Ascending aorta (tissue), 2 donors: ENCODE results near the gene COL4A2. TPM values are rescaled to one million over a fixed set of nuclear protein-coding genes. Genes with fewer than 3 reads are reported as not detected.

Source experiments
- DNase-seq, 2 donors: peaks; one replicate each; pipeline ENCODE4 v3.0.0-alpha.2; 2019; ENCODE audit warnings: low spot score in 2 of 2
- H3K27ac ChIP-seq, 2 donors: fragments of 200-600 bp; sonication (generic); one replicate each; pipeline ENCODE4 v1.5.1; 2016 to 2017; ENCODE audit warnings: mild to moderate bottlenecking in 1 of 2
- H3K27me3 ChIP-seq: fragments of 200-600 bp; sonication (generic); one replicate; pipeline ENCODE4 v1.5.1; 2017
- H3K36me3 ChIP-seq, 2 donors: fragments of 200-600 bp; sonication (generic); one replicate each; pipeline ENCODE4 v1.5.1; 2016
- H3K4me1 ChIP-seq, 2 donors: fragments of 200-600 bp; sonication (generic); one replicate each; pipeline ENCODE4 v1.5.1; 2016 to 2017; ENCODE audit warnings: mild to moderate bottlenecking in 1 of 2
- H3K4me3 ChIP-seq, 2 donors: fragments of 200-600 bp; sonication (generic); one replicate each; pipeline ENCODE4 v1.5.1; 2016 to 2017; ENCODE audit warnings: mild to moderate bottlenecking in 1 of 2
- H3K9me3 ChIP-seq, 2 donors: fragments of 200-600 bp; sonication (generic); one replicate each; pipeline ENCODE4 v1.5.1; 2016
- intact Hi-C: fragments of 100-400 bp; cut with DNase I; formaldehyde crosslinking; loops from one replicate; pipeline ENCODE4 v1.15.1; 2023
- total RNA-seq: library from RNA; depleted of rRNA; stranded (reverse); fragments of >200 nt; gene quantifications from one replicate; pipeline ENCODE4 v1.1.0, GENCODE V29; 2016
- TF ChIP-seq, protein P1 (sequence below), 3 experiments: fragments of 200-600 bp in 2 of 3; fragments of 450-650 bp in 1 of 3; sonication (generic) in 2 of 3; IDR thresholded peaks; one replicate each; pipeline ENCODE4 v1.5.1; 2016 to 2019; ENCODE audit warnings: antibody characterized with exemption in 3 of 3, mild to moderate bottlenecking in 1 of 3, moderate library complexity in 1 of 3

Gene COL4A2
- total RNA-seq, 1 donor from 2014 or later = 1,227 TPM

DNA sequence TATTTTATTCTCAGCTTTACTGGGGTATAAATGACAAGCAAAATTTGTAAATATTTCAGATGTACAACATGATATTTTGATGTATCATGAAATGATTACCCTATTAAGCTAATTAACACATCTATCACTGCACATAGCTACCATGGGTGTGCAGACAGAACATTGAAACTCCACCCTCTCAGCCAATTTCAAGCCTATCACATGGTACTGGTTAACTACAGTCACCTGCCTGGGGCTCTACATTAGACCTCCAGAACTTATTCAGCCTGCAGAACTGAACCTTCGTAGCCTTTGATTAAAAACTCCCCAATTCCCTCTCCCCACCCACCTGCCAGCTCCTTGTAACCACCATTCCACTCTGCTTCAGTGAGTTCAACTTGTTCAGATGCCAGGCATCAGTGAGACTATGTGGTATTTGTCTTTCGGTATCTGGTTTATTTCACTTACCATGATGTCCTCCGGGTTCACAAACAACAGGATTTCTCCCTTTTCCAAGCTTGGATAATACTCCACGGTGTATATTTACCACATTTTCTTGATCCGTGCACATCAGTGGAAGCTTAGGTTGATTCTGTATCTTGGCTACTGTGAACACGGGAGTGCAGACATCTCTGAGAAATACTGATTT lies 235.2 kb downstream of the COL4A2 start:
- H3K27me3 ChIP-seq = no peaks in the 10 kb centered on the region
- no peak overlapping the region for H3K4me3 ChIP-seq
- no peaks in the 10 kb centered on the region for H3K36me3 ChIP-seq
- H3K9me3 ChIP-seq = no peaks in the 10 kb centered on the region
- peak overlapping the region; percentile 76 to 85 for H3K27ac ChIP-seq
- TF ChIP-seq, protein P1, sequence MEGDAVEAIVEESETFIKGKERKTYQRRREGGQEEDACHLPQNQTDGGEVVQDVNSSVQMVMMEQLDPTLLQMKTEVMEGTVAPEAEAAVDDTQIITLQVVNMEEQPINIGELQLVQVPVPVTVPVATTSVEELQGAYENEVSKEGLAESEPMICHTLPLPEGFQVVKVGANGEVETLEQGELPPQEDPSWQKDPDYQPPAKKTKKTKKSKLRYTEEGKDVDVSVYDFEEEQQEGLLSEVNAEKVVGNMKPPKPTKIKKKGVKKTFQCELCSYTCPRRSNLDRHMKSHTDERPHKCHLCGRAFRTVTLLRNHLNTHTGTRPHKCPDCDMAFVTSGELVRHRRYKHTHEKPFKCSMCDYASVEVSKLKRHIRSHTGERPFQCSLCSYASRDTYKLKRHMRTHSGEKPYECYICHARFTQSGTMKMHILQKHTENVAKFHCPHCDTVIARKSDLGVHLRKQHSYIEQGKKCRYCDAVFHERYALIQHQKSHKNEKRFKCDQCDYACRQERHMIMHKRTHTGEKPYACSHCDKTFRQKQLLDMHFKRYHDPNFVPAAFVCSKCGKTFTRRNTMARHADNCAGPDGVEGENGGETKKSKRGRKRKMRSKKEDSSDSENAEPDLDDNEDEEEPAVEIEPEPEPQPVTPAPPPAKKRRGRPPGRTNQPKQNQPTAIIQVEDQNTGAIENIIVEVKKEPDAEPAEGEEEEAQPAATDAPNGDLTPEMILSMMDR (IDR thresholded peaks at IDR 0.05) = no peak
- intact Hi-C loops = no loop called here
- H3K4me1 ChIP-seq = peaks cover 6 to 50% of the 10 kb centered on the region in 2 donors
- no peak for DNase-seq

DNA sequence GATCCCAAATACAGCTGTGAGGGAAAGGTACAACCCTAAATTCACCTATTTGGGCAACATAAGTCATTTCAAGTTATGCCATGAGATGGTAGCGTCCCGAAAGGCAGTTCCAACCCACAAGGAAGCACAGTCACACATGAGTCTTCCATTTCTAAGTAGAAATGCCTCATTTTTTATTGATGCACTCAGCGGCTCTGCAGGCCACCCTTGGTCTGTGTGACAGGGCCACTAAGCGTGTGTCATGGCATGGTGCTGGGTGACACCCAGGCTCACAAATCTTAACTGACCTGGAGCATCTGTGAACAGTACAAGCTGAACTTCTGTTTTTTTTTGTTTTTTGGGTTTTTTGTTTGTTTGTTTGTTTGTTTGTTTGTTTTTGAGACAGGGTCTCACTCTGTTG lies 239.3 kb downstream of the COL4A2 start:
- Histone ChIP-seq H3K27me3 (no peaks in the 10 kb centered on the region), H3K9me3 (no peaks in the 10 kb centered on the region), H3K4me1 (peaks cover 0 to 12% of the 10 kb centered on the region in 2 donors), H3K4me3 (no peak overlapping the region), H3K36me3 (no peaks in the 10 kb centered on the region), H3K27ac (peak overlapping the region in 1 of 2 donors; percentile 2)
- no peak for DNase-seq
- TF ChIP-seq, protein P1 (IDR thresholded peaks at IDR 0.05) = no peak
- intact Hi-C loops = no loop called here

DNA sequence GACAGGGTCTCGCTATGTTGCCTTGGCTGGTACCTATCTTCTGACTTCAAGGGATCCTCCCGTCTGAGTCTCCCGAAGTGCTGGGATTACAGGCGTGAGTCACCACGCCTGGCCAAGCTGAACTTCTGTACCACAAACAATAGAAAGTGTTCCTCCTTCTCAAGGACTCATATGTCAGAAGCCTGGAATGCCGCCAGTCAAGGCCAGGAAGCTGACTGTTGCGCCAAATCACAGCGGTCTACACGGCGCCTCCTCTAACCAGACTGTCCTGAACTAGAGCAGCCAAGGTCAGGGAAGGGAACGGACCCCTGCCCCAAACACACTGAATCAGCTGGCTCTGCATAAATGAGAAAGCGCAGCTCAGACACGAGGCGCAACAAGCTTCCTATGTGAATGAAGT lies 239.8 kb downstream of the COL4A2 start:
- intact Hi-C loops = no loop called here
- TF ChIP-seq, protein P1 (IDR thresholded peaks at IDR 0.05) = no peak
- no peak overlapping the region for H3K4me3 ChIP-seq
- DNase-seq = peak; percentile 42 to 86
- H3K36me3 ChIP-seq = no peaks in the 10 kb centered on the region
- H3K27ac ChIP-seq = no peak overlapping the region
- peaks cover 0 to 8% of the 10 kb centered on the region in 2 donors for H3K4me1 ChIP-seq
- no peaks in the 10 kb centered on the region for H3K9me3 ChIP-seq
- no peaks in the 10 kb centered on the region for H3K27me3 ChIP-seq

GRCh38 chr13:110548891-110549794 lies 242.1 kb downstream of the COL4A2 start:
- Histone ChIP-seq H3K36me3 (no peaks in the 10 kb centered on the region), H3K27me3 (no peaks in the 10 kb centered on the region), H3K27ac (no peak overlapping the region), H3K9me3 (no peaks in the 10 kb centered on the region), H3K4me1 (peaks cover 0 to 2% of the 10 kb centered on the region in 2 donors), H3K4me3 (no peak overlapping the region)
- intact Hi-C loops = no loop called here
- TF ChIP-seq, protein P1 (IDR thresholded peaks at IDR 0.05) = no peak
- DNase-seq = no peak

DNA sequence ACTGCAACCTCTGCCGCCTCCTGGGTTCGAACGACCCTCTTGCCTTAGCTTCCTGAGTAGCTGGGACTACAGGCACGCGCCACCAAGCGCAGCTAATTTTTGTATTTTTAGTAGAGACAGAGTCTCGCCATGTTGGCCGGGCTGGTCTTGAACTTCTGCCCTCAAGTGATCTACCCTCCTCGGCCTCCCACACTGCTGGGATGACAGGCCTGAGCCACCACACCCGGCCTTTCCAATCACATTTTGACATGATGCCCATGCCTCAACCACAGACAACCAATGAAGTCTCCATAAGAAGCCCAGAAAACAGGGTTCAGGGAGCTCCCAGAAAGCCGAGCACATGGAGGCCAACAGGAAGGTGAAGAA lies 242.7 kb downstream of the COL4A2 start:
- no peak overlapping the region for H3K27ac ChIP-seq
- H3K9me3 ChIP-seq = no peaks in the 10 kb centered on the region
- DNase-seq = no peak
- H3K36me3 ChIP-seq = no peaks in the 10 kb centered on the region
- intact Hi-C loops = no loop called here
- TF ChIP-seq, protein P1 (IDR thresholded peaks at IDR 0.05) = no peak
- peaks cover 0 to 2% of the 10 kb centered on the region in 2 donors for H3K4me1 ChIP-seq
- H3K27me3 ChIP-seq = no peaks in the 10 kb centered on the region
- no peak overlapping the region for H3K4me3 ChIP-seq
